Stimulated activated CD8-positive, alpha-beta memory T cell treated with anti-CD3 and anti-CD28 coated beads, Interleukin-4, amount 100 ng/mL, for 1 hour (primary cell): ENCODE measurements around the gene GASK1B.

Experiments
- DNase-seq, 2 donors: peaks; one replicate each; pipeline ENCODE4 v3.0.0-alpha.2; 2020; ENCODE audit warnings: low read depth in 2 of 2, low spot score in 1 of 2

The GASK1B gene

GRCh38 chr4:158186815-158187214 lies 14.0 kb upstream of the GASK1B start:
- DNase-seq = no peak

GRCh38 chr4:158182736-158183135 lies 9.9 kb upstream of the GASK1B start:
- no peak for DNase-seq

GRCh38 chr4:158181906-158182305 lies 9.1 kb upstream of the GASK1B start:
- no peak for DNase-seq

GRCh38 chr4:158179465-158179864 lies 6.6 kb upstream of the GASK1B start:
- DNase-seq = no peak

GRCh38 chr4:158176776-158177175 lies 4.0 kb upstream of the GASK1B start:
- DNase-seq = no peak

GRCh38 chr4:158176108-158176507 lies 3.3 kb upstream of the GASK1B start:
- no peak for DNase-seq

GRCh38 chr4:158170691-158171561 lies 1.9 kb downstream of the GASK1B start:
- no peak for DNase-seq

GRCh38 chr4:158169931-158170690 lies 2.7 kb downstream of the GASK1B start:
- DNase-seq = no peak

- no peak for DNase-seq
Observed at GRCh38 chr4:158169506-158169905, 3.3 kb downstream of the GASK1B start.

- no peak for DNase-seq
Observed at GRCh38 chr4:158168606-158169005, 4.2 kb downstream of the GASK1B start.

GRCh38 chr4:158166701-158167100 lies 6.1 kb downstream of the GASK1B start:
- no peak for DNase-seq

GRCh38 chr4:158164768-158165213 lies 8.0 kb downstream of the GASK1B start:
- no peak for DNase-seq

GRCh38 chr4:158163941-158164767 lies 8.7 kb downstream of the GASK1B start:
- DNase-seq = no peak

- no peak for DNase-seq
Observed at GRCh38 chr4:158162631-158163030, 10.2 kb downstream of the GASK1B start.

- DNase-seq = no peak
Observed at GRCh38 chr4:158161551-158162354, 11.1 kb downstream of the GASK1B start.

GRCh38 chr4:158159718-158160094 lies 13.1 kb downstream of the GASK1B start:
- DNase-seq = no peak

GRCh38 chr4:158159054-158159717 lies 13.6 kb downstream of the GASK1B start:
- DNase-seq = no peak

- DNase-seq = no peak
Observed at GRCh38 chr4:158157412-158157811, 15.4 kb downstream of the GASK1B start.

GRCh38 chr4:158155656-158156356 lies 17.0 kb downstream of the GASK1B start:
- no peak for DNase-seq
